Dermis microvascular lymphatic vessel endothelial cell (primary cell): Measurements from ENCODE around the gene RNASEH2A. TPM values are rescaled to one million over a fixed set of nuclear protein-coding genes. Genes with fewer than 3 reads are reported as not detected.

Experiments used
- DNase-seq, 2 donors: peaks; one replicate each; pipeline versions ENCODE4 v3.0.0 to v3.0.0-alpha.2; 2010; ENCODE audit warnings: low read depth in 2 of 2
- total RNA-seq: library from RNA; depleted of rRNA; stranded (reverse); fragments of >200 nt; gene quantifications from 2 replicates; pipeline ENCODE4 v1.2.1, GENCODE V29; 2014

Gene RNASEH2A
- total RNA-seq, 1 donor from 2014 or later, result 15.0 TPM

GRCh38 chr19:12859546-12859945 lies 53.2 kb downstream of the RNASEH2A start:
- no peak for DNase-seq

Other genes with a start within 250 kb of the RNASEH2A start
- gene ZNF490, start 195.8 kb upstream of the RNASEH2A start, total RNA-seq, result 6.5 and 6.8 TPM in 2 replicates
- 10.4 and 11.2 TPM in 2 replicates for gene ZNF791, start 195.7 kb upstream of the RNASEH2A start, total RNA-seq
- gene MAN2B1, start 139.8 kb upstream of the RNASEH2A start, total RNA-seq, result 35.4 and 68.9 TPM in 2 replicates
- gene WDR83, start 139.8 kb upstream of the RNASEH2A start, total RNA-seq, result 5.8 and 6.7 TPM in 2 replicates
- 46.1 and 53.2 TPM in 2 replicates for gene DHPS, start 124.7 kb upstream of the RNASEH2A start, total RNA-seq
- not detected in 2 replicates for gene GNG14, start 118.6 kb upstream of the RNASEH2A start, total RNA-seq
- gene FBXW9, start 110.0 kb upstream of the RNASEH2A start, total RNA-seq, result 6.2 and 9.0 TPM in 2 replicates
- gene TNPO2, start 82.7 kb upstream of the RNASEH2A start, total RNA-seq, result 14.2 and 34.3 TPM in 2 replicates
- gene TRIR, start 71.9 kb upstream of the RNASEH2A start, total RNA-seq, result 120 and 166 TPM in 2 replicates
- gene GET3, start 69.1 kb upstream of the RNASEH2A start, total RNA-seq, result 82.2 and 92.3 TPM in 2 replicates
- gene BEST2, start 54.8 kb upstream of the RNASEH2A start, total RNA-seq, result not detected in 2 replicates
- 6.2 and 12.0 TPM in 2 replicates for gene HOOK2, start 31.0 kb upstream of the RNASEH2A start, total RNA-seq
- 71.4 and 164 TPM in 2 replicates for gene JUNB, start 15.1 kb upstream of the RNASEH2A start, total RNA-seq
- 199 and 256 TPM in 2 replicates for gene PRDX2, start 4.8 kb upstream of the RNASEH2A start, total RNA-seq
- gene THSD8, start 4.5 kb upstream of the RNASEH2A start, total RNA-seq, result not detected in 2 replicates
- not detected in 2 replicates for gene RTBDN, start 28.0 kb downstream of the RNASEH2A start, total RNA-seq
- gene MAST1, start 31.9 kb downstream of the RNASEH2A start, total RNA-seq, result 0.26 and 1.1 TPM in 2 replicates
- gene DNASE2, start 74.9 kb downstream of the RNASEH2A start, total RNA-seq, result 19.1 and 33.5 TPM in 2 replicates
- 0.13 and 0.25 TPM in 2 replicates for gene KLF1, start 80.6 kb downstream of the RNASEH2A start, total RNA-seq
- 18.9 and 20.4 TPM in 2 replicates for gene GCDH, start 84.6 kb downstream of the RNASEH2A start, total RNA-seq
- gene SYCE2, start 112.7 kb downstream of the RNASEH2A start, total RNA-seq, result 0.25 and 0.26 TPM in 2 replicates
- 44.6 and 49.3 TPM in 2 replicates for gene FARSA, start 127.1 kb downstream of the RNASEH2A start, total RNA-seq
- gene CALR, start 132.0 kb downstream of the RNASEH2A start, total RNA-seq, result 1,348 and 1,401 TPM in 2 replicates
- gene RAD23A, start 139.3 kb downstream of the RNASEH2A start, total RNA-seq, result 52.4 and 59.2 TPM in 2 replicates
- gene GADD45GIP1, start 150.6 kb downstream of the RNASEH2A start, total RNA-seq, result 17.6 and 24.0 TPM in 2 replicates
- 0.25 and 0.26 TPM in 2 replicates for gene DAND5, start 163.0 kb downstream of the RNASEH2A start, total RNA-seq
- gene NFIX, start 188.9 kb downstream of the RNASEH2A start, total RNA-seq, result 16.9 and 22.3 TPM in 2 replicates